CD4-positive, alpha-beta T cell treated with Interleukin-6 at 100 ng/mL for 8 hours (primary cell): ENCODE measurements around the gene MUC5AC.
"Not testable (repeated sequence)": the region's sequence is repeated elsewhere in the genome, so short reads cannot be mapped to it uniquely, and the experiment has no call there.

Experiments
- DNase-seq: peaks from one replicate; pipeline ENCODE4 v3.0.0-alpha.2; 2020; ENCODE audit warnings: mixed read lengths, low spot score

Gene MUC5AC

GRCh38 chr11:1237128-1237580 is 79.4 kb downstream of the MUC5AC start:
- no peak for DNase-seq

- no peak for DNase-seq
Measured at GRCh38 chr11:1237851-1238250, 80.1 kb downstream of the MUC5AC start.

GRCh38 chr11:1238767-1239595 is 81.2 kb downstream of the MUC5AC start:
- no peak for DNase-seq

DNA sequence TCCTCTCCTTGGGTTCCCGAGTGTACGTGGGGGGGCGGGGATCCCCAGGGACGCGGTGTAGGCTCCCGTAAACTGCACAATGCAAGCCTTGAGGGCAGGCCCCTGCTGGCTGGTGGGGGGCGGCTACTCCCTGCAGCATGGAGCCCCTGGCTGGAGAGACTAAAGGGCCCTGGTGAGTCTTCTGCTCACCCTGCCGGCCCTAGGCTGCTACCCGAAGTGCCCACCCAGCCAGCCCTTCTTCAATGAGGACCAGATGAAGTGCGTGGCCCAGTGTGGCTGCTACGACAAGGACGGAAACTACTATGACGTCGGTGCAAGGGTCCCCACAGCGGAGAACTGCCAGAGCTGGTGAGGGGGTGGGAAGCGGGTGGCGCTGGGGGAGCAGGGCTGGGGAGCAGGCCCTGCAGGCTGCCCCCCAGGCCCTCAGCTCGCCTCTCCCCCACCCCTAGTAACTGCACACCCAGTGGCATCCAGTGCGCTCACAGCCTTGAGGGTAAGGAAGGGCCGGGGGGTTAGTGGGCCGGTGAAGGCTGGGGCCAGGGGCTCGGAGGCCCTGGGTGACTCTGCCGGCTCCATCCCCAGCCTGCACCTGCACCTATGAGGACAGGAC is 81.9 kb downstream of the MUC5AC start:
- no peak for DNase-seq

DNA sequence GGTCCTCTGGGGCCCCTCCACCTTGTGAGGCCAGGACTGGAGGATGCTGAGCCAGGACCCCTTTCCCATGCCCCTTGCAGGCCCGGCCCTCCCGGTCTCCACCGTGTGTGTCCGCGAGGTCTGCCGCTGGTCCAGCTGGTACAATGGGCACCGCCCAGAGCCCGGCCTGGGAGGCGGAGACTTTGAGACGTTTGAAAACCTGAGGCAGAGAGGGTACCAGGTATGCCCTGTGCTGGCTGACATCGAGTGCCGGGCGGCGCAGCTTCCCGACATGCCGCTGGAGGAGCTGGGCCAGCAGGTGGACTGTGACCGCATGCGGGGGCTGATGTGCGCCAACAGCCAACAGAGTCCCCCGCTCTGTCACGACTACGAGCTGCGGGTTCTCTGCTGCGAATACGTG is 83.0 kb downstream of the MUC5AC start:
- no peak for DNase-seq

- no peak for DNase-seq
Measured at GRCh38 chr11:1241706-1242105, 84.0 kb downstream of the MUC5AC start.

GRCh38 chr11:1242289-1242688 is 84.5 kb downstream of the MUC5AC start:
- no peak for DNase-seq

- DNase-seq, result not testable (repeated sequence)
Measured at GRCh38 chr11:1242751-1243150, 85.0 kb downstream of the MUC5AC start.

DNA sequence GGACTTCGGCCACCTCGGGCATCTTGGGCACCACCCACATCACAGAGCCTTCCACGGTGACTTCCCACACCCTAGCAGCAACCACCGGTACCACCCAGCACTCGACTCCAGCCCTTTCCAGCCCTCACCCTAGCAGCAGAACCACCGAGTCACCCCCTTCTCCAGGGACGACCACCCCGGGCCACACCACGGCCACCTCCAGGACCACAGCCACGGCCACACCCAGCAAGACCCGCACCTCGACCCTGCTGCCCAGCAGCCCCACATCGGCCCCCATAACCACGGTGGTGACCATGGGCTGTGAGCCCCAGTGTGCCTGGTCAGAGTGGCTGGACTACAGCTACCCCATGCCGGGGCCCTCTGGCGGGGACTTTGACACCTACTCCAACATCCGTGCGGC is 85.8 kb downstream of the MUC5AC start:
- DNase-seq, result not testable (repeated sequence)

DNA sequence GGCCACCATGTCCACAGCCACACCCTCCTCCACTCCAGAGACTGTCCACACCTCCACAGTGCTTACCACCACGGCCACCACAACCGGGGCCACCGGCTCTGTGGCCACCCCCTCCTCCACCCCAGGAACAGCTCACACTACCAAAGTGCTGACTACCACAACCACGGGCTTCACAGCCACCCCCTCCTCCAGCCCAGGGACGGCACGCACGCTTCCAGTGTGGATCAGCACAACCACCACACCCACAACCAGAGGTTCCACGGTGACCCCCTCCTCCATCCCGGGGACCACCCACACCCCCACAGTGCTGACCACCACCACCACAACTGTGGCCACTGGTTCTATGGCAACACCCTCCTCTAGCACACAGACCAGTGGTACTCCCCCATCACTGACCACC is 86.8 kb downstream of the MUC5AC start:
- DNase-seq, result not testable (repeated sequence)

DNA sequence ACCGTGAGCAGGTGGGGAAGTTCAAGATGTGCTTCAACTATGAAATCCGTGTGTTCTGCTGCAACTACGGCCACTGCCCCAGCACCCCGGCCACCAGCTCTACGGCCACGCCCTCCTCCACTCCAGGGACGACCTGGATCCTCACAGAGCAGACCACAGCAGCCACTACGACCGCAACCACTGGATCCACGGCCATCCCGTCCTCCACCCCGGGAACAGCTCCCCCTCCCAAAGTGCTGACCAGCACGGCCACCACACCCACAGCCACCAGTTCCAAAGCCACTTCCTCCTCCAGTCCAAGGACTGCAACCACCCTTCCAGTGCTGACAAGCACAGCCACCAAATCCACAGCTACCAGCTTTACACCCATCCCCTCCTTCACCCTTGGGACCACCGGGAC is 88.0 kb downstream of the MUC5AC start:
- DNase-seq, result not testable (repeated sequence)

GRCh38 chr11:1246301-1246700 is 88.5 kb downstream of the MUC5AC start:
- not testable (repeated sequence) for DNase-seq

GRCh38 chr11:1247026-1247425 is 89.3 kb downstream of the MUC5AC start:
- DNase-seq, result not testable (repeated sequence)

GRCh38 chr11:1248951-1249350 is 91.2 kb downstream of the MUC5AC start:
- DNase-seq, result not testable (repeated sequence)

- not testable (repeated sequence) for DNase-seq
Measured at GRCh38 chr11:1250411-1250810, 92.7 kb downstream of the MUC5AC start.
